ENCODE data around the gene CYP17A1. TPM values are rescaled to one million over a fixed set of nuclear protein-coding genes. Genes with fewer than 3 reads are reported as not detected.

CYP17A1 gene
- total and polyA plus RNA-seq, 2 donors (not counting 1 experiment from before 2014, with no cell fraction given) = not detected

GRCh38 chr10:102834143-102834542 is 3.1 kb downstream of the CYP17A1 start:
- no peaks in the 10 kb centered on the region for H3K36me3 ChIP-seq (ENCODE audit: control insufficient read depth, insufficient read depth, low read length)
- no peaks in the 10 kb centered on the region for H3K79me2 ChIP-seq (ENCODE audit: control insufficient read depth, insufficient read depth, low read length)
- TF ChIP-seq CTCF (conservative IDR thresholded peaks at IDR 0.05 in 1 of 2, IDR thresholded peaks at IDR 0.05 in 1 of 2; ENCODE audit: low read depth in 1 of 2, low read length in 2 of 2) = no peak
- no peak for TF ChIP-seq EZH2 (IDR thresholded peaks at IDR 0.05; ENCODE audit: low read length, missing control alignments)
- H4K20me1 ChIP-seq (ENCODE audit: control insufficient read depth, extremely low read depth, insufficient read depth, low read length) = no peaks in the 10 kb centered on the region
- no peaks in the 10 kb centered on the region for H3K4me1 ChIP-seq (ENCODE audit: control insufficient read depth, extremely low read depth, insufficient read depth, low read length)
- no peak overlapping the region for H3K27ac ChIP-seq (ENCODE audit: insufficient read depth, low read length)
- H3K4me2 ChIP-seq (ENCODE audit: extremely low read depth, insufficient read depth, low read length) = no peak overlapping the region
- H3K27me3 ChIP-seq (ENCODE audit: control insufficient read depth, insufficient read depth, low read length) = no peaks in the 10 kb centered on the region
- H2AFZ ChIP-seq (ENCODE audit: low read length) = no peak overlapping the region
- H3K4me3 ChIP-seq (replicated peaks in 1 of 4; ENCODE audit: control extremely low read depth in 1 of 4, insufficient read depth in 1 of 4, low read depth in 3 of 4, low read length in 4 of 4) = no peak overlapping the region
- H3K9me3 ChIP-seq (ENCODE audit: control insufficient read depth, insufficient read depth, low read depth, low read length) = no peaks in the 10 kb centered on the region
- H3K9ac ChIP-seq (ENCODE audit: insufficient read depth, low read length) = no peak overlapping the region
- DNase-seq (ENCODE audit: low read depth in 2 of 2) = no peak

GRCh38 chr10:102832987-102833386 is 4.2 kb downstream of the CYP17A1 start:
- Histone ChIP-seq H3K9me3 (ENCODE audit: control insufficient read depth, insufficient read depth, low read depth, low read length) (no peaks in the 10 kb centered on the region), H3K79me2 (ENCODE audit: control insufficient read depth, insufficient read depth, low read length) (no peaks in the 10 kb centered on the region), H3K36me3 (ENCODE audit: control insufficient read depth, insufficient read depth, low read length) (no peaks in the 10 kb centered on the region), H3K27me3 (ENCODE audit: control insufficient read depth, insufficient read depth, low read length) (no peaks in the 10 kb centered on the region), H3K4me2 (ENCODE audit: extremely low read depth, insufficient read depth, low read length) (no peak overlapping the region), H3K4me3 (replicated peaks in 1 of 4; ENCODE audit: control extremely low read depth in 1 of 4, insufficient read depth in 1 of 4, low read depth in 3 of 4, low read length in 4 of 4) (no peak overlapping the region), H3K4me1 (ENCODE audit: control insufficient read depth, extremely low read depth, insufficient read depth, low read length) (no peaks in the 10 kb centered on the region), H2AFZ (ENCODE audit: low read length) (no peak overlapping the region), H3K9ac (ENCODE audit: insufficient read depth, low read length) (no peak overlapping the region), H4K20me1 (ENCODE audit: control insufficient read depth, extremely low read depth, insufficient read depth, low read length) (no peaks in the 10 kb centered on the region), H3K27ac (ENCODE audit: insufficient read depth, low read length) (no peak overlapping the region)
- peak in 1 of 2 donors; percentile 21 for DNase-seq (ENCODE audit: low read depth in 2 of 2)
- TF ChIP-seq CTCF (conservative IDR thresholded peaks at IDR 0.05 in 1 of 2, IDR thresholded peaks at IDR 0.05 in 1 of 2; ENCODE audit: low read depth in 1 of 2, low read length in 2 of 2) (no peak), EZH2 (IDR thresholded peaks at IDR 0.05; ENCODE audit: low read length, missing control alignments) (no peak)

GRCh38 chr10:102832248-102832647 is 5.0 kb downstream of the CYP17A1 start:
- H3K36me3 ChIP-seq (ENCODE audit: control insufficient read depth, insufficient read depth, low read length) = no peaks in the 10 kb centered on the region
- H3K4me3 ChIP-seq (replicated peaks in 1 of 4; ENCODE audit: control extremely low read depth in 1 of 4, insufficient read depth in 1 of 4, low read depth in 3 of 4, low read length in 4 of 4) = no peak overlapping the region
- no peaks in the 10 kb centered on the region for H3K4me1 ChIP-seq (ENCODE audit: control insufficient read depth, extremely low read depth, insufficient read depth, low read length)
- H3K4me2 ChIP-seq (ENCODE audit: extremely low read depth, insufficient read depth, low read length) = no peak overlapping the region
- H3K79me2 ChIP-seq (ENCODE audit: control insufficient read depth, insufficient read depth, low read length) = no peaks in the 10 kb centered on the region
- no peaks in the 10 kb centered on the region for H3K9me3 ChIP-seq (ENCODE audit: control insufficient read depth, insufficient read depth, low read depth, low read length)
- no peaks in the 10 kb centered on the region for H4K20me1 ChIP-seq (ENCODE audit: control insufficient read depth, extremely low read depth, insufficient read depth, low read length)
- H3K27ac ChIP-seq (ENCODE audit: insufficient read depth, low read length) = no peak overlapping the region
- no peaks in the 10 kb centered on the region for H3K27me3 ChIP-seq (ENCODE audit: control insufficient read depth, insufficient read depth, low read length)
- H2AFZ ChIP-seq (ENCODE audit: low read length) = no peak overlapping the region
- DNase-seq (ENCODE audit: low read depth in 2 of 2) = no peak
- H3K9ac ChIP-seq (ENCODE audit: insufficient read depth, low read length) = no peak overlapping the region
- TF ChIP-seq EZH2 (IDR thresholded peaks at IDR 0.05; ENCODE audit: low read length, missing control alignments) (no peak), CTCF (conservative IDR thresholded peaks at IDR 0.05 in 1 of 2, IDR thresholded peaks at IDR 0.05 in 1 of 2; ENCODE audit: low read depth in 1 of 2, low read length in 2 of 2) (no peak)

All from fibroblast of lung (primary cell).